GM03348 (cell line): ENCODE data around the gene IL17F.

ENCODE experiments used
- DNase-seq: peaks from one replicate; pipeline ENCODE4 v3.0.0; 2012; ENCODE audit warnings: low spot score

The IL17F gene

GRCh38 chr6:52189974-52190373 lies 54.3 kb downstream of the IL17F start:
- no peak for DNase-seq

GRCh38 chr6:52187098-52187497 lies 57.2 kb downstream of the IL17F start:
- DNase-seq = no peak
